Chondrocyte (in vitro differentiated cells): Measurements from ENCODE around the gene AJAP1. TPM values are rescaled to one million over a fixed set of nuclear protein-coding genes. Genes with fewer than 3 reads are reported as not detected.
"Not testable (repeated sequence)": the region's sequence is repeated elsewhere in the genome, so short reads cannot be mapped to it uniquely, and the experiment has no call there.

ENCODE experiments used
- DNase-seq: peaks from one replicate; pipeline ENCODE4 v3.0.0; 2021; ENCODE audit warnings: mixed read lengths, low spot score
- H3K27ac Mint-ChIP-seq: one replicate; pipeline ENCODE4 v1.8.0; 2021; ENCODE audit warnings: mild to moderate bottlenecking, moderate library complexity, mixed read lengths; ENCODE audit not compliant: unreplicated experiment
- H3K27me3 Mint-ChIP-seq: 2 replicates; pipeline ENCODE4 v1.8.0; 2021; ENCODE audit warnings: low read depth, mixed read lengths
- H3K36me3 Mint-ChIP-seq: 2 replicates; pipeline ENCODE4 v1.8.0; 2021; ENCODE audit warnings: low read depth, mixed read lengths
- H3K4me1 Mint-ChIP-seq: 2 replicates; pipeline ENCODE4 v1.8.0; 2021; ENCODE audit warnings: low read depth, mild to moderate bottlenecking, mixed read lengths
- H3K4me3 Mint-ChIP-seq: one replicate; pipeline ENCODE4 v1.8.0; 2021; ENCODE audit warnings: mild to moderate bottlenecking, moderate library complexity, mixed read lengths; ENCODE audit not compliant: unreplicated experiment
- H3K9me3 Mint-ChIP-seq: 2 replicates; pipeline ENCODE4 v1.8.0; 2021; ENCODE audit warnings: low read depth, mixed read lengths
- total RNA-seq: library from RNA; stranded (reverse); gene quantifications from 3 replicates; pipeline ENCODE4 v1.2.1, GENCODE V29; 2021
- TF ChIP-seq, protein P1 (sequence below): fragments of 200-600 bp; sonication (generic); IDR thresholded peaks from 2 replicates; pipeline ENCODE4 v1.5.0; 2021; ENCODE audit warnings: antibody characterized with exemption, mild to moderate bottlenecking, moderate library complexity

AJAP1 gene
- total RNA-seq, 1 donor from 2014 or later: not detected

DNA sequence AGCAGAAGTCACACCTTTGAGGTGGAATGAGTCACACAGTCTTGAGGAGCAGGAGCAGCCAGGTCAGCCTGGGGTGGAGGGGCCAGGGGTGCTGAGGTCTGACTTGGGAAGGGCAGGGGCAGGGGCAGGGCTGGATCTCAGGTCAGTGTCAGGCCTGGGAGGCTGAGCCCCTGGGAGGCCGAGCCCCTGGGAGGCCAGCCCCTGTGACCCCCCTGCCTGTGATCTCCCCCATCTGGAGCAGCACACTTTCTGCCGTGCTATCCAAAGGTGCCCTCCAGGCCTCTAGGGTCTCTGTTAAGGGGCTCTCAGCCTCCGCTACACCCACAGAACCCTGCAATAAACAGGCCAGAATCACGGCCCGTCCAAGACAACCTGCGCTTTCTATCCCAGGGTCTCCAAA, 36.9 kb upstream of the AJAP1 start:
- DNase-seq: peak; percentile 80
- no peak overlapping the region for H3K4me3 Mint-ChIP-seq
- H3K36me3 Mint-ChIP-seq: no peaks in the 10 kb centered on the region
- peaks cover 10% of the 10 kb centered on the region for H3K9me3 Mint-ChIP-seq
- no peak overlapping the region for H3K27ac Mint-ChIP-seq
- H3K4me1 Mint-ChIP-seq: no peaks in the 10 kb centered on the region
- TF ChIP-seq, protein P1, sequence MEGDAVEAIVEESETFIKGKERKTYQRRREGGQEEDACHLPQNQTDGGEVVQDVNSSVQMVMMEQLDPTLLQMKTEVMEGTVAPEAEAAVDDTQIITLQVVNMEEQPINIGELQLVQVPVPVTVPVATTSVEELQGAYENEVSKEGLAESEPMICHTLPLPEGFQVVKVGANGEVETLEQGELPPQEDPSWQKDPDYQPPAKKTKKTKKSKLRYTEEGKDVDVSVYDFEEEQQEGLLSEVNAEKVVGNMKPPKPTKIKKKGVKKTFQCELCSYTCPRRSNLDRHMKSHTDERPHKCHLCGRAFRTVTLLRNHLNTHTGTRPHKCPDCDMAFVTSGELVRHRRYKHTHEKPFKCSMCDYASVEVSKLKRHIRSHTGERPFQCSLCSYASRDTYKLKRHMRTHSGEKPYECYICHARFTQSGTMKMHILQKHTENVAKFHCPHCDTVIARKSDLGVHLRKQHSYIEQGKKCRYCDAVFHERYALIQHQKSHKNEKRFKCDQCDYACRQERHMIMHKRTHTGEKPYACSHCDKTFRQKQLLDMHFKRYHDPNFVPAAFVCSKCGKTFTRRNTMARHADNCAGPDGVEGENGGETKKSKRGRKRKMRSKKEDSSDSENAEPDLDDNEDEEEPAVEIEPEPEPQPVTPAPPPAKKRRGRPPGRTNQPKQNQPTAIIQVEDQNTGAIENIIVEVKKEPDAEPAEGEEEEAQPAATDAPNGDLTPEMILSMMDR: no peak
- no peaks in the 10 kb centered on the region for H3K27me3 Mint-ChIP-seq

DNA sequence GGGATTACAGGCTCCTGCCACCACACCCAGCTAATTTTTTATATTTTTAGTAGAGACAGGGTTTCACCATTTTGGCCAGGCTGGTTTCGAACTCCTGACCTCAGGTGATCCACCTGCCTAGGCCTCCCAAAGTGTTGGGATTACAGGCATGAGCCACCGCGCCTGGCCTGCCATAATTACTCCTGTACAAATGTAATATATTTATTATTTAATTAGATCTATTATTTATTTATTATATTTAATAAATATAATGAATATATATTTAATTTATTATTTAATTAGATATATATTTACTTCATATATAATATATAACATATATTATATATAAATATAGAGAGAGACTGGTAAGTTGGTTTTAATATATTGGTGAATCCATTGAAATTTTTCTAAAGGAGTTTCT, 35.6 kb upstream of the AJAP1 start:
- not testable (repeated sequence) for DNase-seq

DNA sequence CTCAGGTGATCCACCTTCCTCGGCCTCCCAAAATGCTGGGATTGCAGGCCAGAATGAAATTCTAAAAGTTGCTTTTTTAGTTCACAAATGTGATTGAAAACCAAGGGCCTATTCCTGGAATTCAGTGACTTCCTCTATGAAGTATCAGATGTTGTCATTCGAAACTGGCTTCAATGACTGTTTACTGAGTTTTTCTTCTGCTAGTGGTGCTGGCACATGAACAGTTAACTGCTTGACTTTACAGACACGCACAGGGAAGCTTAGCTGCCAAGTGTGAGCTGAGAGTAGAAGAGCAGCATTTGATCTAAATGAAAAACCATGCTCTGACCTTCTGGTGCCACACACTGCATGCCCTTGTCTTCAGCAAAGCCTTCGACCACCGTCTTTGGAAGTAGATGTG, 32.8 kb upstream of the AJAP1 start:
- H3K36me3 Mint-ChIP-seq: no peaks in the 10 kb centered on the region
- no peak for DNase-seq
- H3K27me3 Mint-ChIP-seq: no peaks in the 10 kb centered on the region
- TF ChIP-seq, protein P1: no peak
- H3K9me3 Mint-ChIP-seq: no peaks in the 10 kb centered on the region
- H3K27ac Mint-ChIP-seq: no peak overlapping the region
- H3K4me3 Mint-ChIP-seq: no peak overlapping the region
- no peaks in the 10 kb centered on the region for H3K4me1 Mint-ChIP-seq

More for the DNA sequence above, 35.6 kb upstream of the AJAP1 start:
- not testable (repeated sequence) for H3K27ac Mint-ChIP-seq, H3K36me3 Mint-ChIP-seq, H3K4me1 Mint-ChIP-seq, H3K4me3 Mint-ChIP-seq, H3K9me3 Mint-ChIP-seq, H3K27me3 Mint-ChIP-seq

DNA sequence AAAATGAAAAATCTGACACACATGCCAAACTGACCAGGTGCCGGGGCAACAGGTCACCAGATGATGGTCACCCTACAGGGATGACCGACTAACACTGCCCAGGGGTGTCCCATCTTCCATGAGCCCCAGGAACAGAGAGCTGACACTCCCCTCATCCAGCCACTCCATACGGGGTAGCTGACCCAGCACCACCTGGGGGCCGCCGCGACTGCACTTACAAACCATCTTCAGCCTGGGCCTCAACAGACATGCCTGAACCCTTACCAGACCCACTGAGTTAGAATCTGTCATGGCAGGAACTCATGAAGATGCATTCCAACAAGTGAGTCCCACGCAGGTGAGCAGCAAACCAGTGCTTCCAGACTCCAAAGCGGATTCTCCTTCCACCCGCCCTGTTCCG, 31.6 kb upstream of the AJAP1 start:
- no peak for DNase-seq
- no peak overlapping the region for H3K4me3 Mint-ChIP-seq
- no peaks in the 10 kb centered on the region for H3K27me3 Mint-ChIP-seq
- no peak overlapping the region for H3K27ac Mint-ChIP-seq
- H3K36me3 Mint-ChIP-seq: no peaks in the 10 kb centered on the region
- H3K9me3 Mint-ChIP-seq: no peaks in the 10 kb centered on the region
- TF ChIP-seq, protein P1: no peak
- no peaks in the 10 kb centered on the region for H3K4me1 Mint-ChIP-seq

DNA sequence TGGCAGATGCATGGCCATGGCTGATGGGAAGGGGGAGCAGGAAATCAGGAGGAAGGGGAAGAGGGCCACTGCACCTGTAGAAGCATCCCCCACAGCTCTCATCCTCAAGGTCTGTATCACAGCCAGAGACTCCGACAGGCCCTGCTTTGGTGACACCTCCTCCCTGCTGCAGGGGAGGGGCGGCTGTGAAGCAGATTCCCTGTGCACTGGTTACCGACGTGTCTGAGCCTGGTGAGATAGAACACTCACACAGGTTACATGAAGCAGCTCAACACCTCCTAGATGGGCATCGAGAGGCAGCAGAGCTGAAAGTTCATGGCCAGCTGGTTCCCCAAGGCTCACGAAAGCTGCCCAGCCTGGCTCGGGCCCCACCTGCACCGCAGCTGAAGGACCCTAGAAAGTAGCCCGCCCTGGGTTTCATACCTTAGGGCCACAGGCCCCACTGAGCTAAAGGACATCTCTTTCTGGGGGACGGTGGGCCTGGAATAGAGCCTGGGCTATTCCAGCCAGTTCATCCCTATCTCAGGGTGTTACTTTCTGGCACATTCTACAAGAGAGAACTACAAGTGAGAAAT, 30.2 kb upstream of the AJAP1 start:
- TF ChIP-seq, protein P1: no peak
- no peaks in the 10 kb centered on the region for H3K27me3 Mint-ChIP-seq
- no peak overlapping the region for H3K4me3 Mint-ChIP-seq
- H3K9me3 Mint-ChIP-seq: no peaks in the 10 kb centered on the region
- no peaks in the 10 kb centered on the region for H3K4me1 Mint-ChIP-seq
- H3K36me3 Mint-ChIP-seq: no peaks in the 10 kb centered on the region
- no peak for DNase-seq
- no peak overlapping the region for H3K27ac Mint-ChIP-seq

DNA sequence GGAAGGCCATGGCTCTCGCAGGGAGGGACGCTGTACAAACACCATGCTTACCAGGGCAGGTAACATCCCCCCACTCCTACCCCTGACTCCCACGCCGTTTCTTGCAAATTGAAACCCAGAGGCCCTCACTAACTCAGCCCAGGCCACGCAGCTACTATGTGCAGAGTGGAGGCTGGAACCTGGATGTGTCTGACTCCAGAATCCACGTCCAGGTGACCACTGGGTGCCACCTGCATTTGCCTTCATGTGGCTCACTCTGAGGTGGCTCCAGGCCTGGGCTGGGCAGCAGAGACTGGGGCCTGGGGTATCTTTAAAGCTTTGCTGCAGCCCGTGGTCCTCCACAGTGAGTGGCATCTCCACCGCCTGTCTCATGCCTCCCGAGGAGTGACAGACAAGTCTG, 29.6 kb upstream of the AJAP1 start:
- DNase-seq: no peak
- no peak overlapping the region for H3K4me3 Mint-ChIP-seq

More for the DNA sequence above, 29.6 kb upstream of the AJAP1 start:
- Mint-ChIP-seq H3K4me1 (no peaks in the 10 kb centered on the region), H3K36me3 (no peaks in the 10 kb centered on the region), H3K9me3 (no peaks in the 10 kb centered on the region), H3K27ac (no peak overlapping the region), H3K27me3 (no peaks in the 10 kb centered on the region)
- TF ChIP-seq, protein P1: no peak
